ENCODE data around the gene COX14.

COX14 gene

DNA sequence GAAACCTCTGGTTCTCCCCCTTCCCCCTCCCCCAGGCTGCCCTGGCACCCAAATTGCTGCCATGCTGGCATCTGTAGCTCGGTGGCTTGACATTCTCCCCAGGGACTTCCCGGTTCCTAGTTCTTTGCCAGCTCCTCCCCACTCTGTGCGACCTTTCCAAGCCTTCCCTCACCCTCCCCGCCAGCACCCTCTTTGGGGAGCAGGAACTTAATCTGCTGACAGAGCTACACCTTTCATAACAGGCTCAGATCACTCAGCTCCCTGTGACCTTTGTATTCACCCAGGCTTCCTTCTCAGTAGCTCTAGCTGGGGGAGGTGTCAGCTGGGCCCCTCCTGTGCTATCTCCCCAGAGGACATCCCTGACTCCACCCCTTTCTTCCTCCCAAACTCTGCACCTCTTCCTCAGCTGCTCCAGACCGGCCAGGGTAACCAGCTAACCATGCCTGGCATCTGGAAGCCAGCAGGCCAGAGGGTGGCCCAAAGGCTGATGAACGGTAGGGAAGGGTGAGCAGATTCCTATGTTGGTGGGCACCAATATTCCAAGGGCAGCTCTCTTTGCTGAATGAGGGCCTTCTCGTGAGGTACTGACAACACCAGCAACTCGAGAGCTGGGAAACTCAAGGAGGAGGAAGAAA is 1.8 kb upstream of the COX14 start (continued):
- TF ChIP-seq TCF7L2 (IDR thresholded peaks at IDR 0.05; ENCODE audit: borderline replicate concordance, low read depth, low read length) (no peak), ZBTB48 (tag by site-specific recombination; IDR thresholded peaks at IDR 0.05) (no peak), ZNF335 (tag by site-specific recombination; conservative IDR thresholded peaks at IDR 0.05) (peak; percentile 13; the same call in 1 of the 2 replicates), ZIC2 (tag by site-specific recombination; IDR thresholded peaks at IDR 0.05) (0 out of 2 replicates have a peak, but pooled peaks have one; percentile 15), ZBTB21 (tag by site-specific recombination; IDR thresholded peaks at IDR 0.05) (no peak), ZNF670 (tag by site-specific recombination; IDR thresholded peaks at IDR 0.05; ENCODE audit: low read depth) (no peak), OSR2 (tag by site-specific recombination; IDR thresholded peaks at IDR 0.05) (peak; percentile 78), KLF1 (tag by site-specific recombination; IDR thresholded peaks at IDR 0.05) (no peak), ZNF510 (tag by site-specific recombination; IDR thresholded peaks at IDR 0.05; ENCODE audit: insufficient replicate concordance) (no peak), GLI4 (tag by site-specific recombination; IDR thresholded peaks at IDR 0.05) (no peak), ZNF600 (tag by site-specific recombination; IDR thresholded peaks at IDR 0.05) (peak; percentile 64; the same call in 1 of the 2 replicates), ZNF2 (tag by site-specific recombination; IDR thresholded peaks at IDR 0.05) (peak; percentile 93), SCRT2 (tag by site-specific recombination; IDR thresholded peaks at IDR 0.05) (no peak), ZNF426 (tag by site-specific recombination; IDR thresholded peaks at IDR 0.05) (no peak), ZNF223 (tag by site-specific recombination; IDR thresholded peaks at IDR 0.05) (no peak), ZNF768 (tag by site-specific recombination; IDR thresholded peaks at IDR 0.05) (no peak), ZNF610 (tag by site-specific recombination; IDR thresholded peaks at IDR 0.05; ENCODE audit: borderline replicate concordance) (no peak), ZNF302 (tag by site-specific recombination; IDR thresholded peaks at IDR 0.05; ENCODE audit: low read depth) (no peak), REPIN1 (tag by site-specific recombination; IDR thresholded peaks at IDR 0.05; ENCODE audit: low read depth) (no peak), ZNF596 (tag by site-specific recombination; IDR thresholded peaks at IDR 0.05) (no peak), ZNF423 (tag by site-specific recombination; IDR thresholded peaks at IDR 0.05) (no peak), ZBTB1 (tag by site-specific recombination; IDR thresholded peaks at IDR 0.05) (no peak), ZNF184 (tag by site-specific recombination; IDR thresholded peaks at IDR 0.05) (no peak), SCRT1 (tag by site-specific recombination; IDR thresholded peaks at IDR 0.05; ENCODE audit: borderline replicate concordance) (no peak), ZNF266 (tag by site-specific recombination; IDR thresholded peaks at IDR 0.05; ENCODE audit: low read depth) (no peak), ZNF19 (tag by site-specific recombination; IDR thresholded peaks at IDR 0.05; ENCODE audit: low read depth) (no peak), KLF16 (tag by site-specific recombination; IDR thresholded peaks at IDR 0.05) (no peak), ZNF561 (tag by site-specific recombination; IDR thresholded peaks at IDR 0.05; ENCODE audit: borderline replicate concordance) (no peak), ZNF221 (tag by site-specific recombination; IDR thresholded peaks at IDR 0.05; ENCODE audit: borderline replicate concordance) (no peak), ZXDB (tag by site-specific recombination; IDR thresholded peaks at IDR 0.05) (no peak)
- TF ChIP-seq, protein P1, sequence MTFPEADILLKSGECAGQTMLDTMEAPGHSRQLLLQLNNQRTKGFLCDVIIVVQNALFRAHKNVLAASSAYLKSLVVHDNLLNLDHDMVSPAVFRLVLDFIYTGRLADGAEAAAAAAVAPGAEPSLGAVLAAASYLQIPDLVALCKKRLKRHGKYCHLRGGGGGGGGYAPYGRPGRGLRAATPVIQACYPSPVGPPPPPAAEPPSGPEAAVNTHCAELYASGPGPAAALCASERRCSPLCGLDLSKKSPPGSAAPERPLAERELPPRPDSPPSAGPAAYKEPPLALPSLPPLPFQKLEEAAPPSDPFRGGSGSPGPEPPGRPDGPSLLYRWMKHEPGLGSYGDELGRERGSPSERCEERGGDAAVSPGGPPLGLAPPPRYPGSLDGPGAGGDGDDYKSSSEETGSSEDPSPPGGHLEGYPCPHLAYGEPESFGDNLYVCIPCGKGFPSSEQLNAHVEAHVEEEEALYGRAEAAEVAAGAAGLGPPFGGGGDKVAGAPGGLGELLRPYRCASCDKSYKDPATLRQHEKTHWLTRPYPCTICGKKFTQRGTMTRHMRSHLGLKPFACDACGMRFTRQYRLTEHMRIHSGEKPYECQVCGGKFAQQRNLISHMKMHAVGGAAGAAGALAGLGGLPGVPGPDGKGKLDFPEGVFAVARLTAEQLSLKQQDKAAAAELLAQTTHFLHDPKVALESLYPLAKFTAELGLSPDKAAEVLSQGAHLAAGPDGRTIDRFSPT (tag by site-specific recombination; IDR thresholded peaks at IDR 0.05): 0 out of 2 replicates have a peak, but pooled peaks have one; percentile 31
- TF ChIP-seq, protein P2, sequence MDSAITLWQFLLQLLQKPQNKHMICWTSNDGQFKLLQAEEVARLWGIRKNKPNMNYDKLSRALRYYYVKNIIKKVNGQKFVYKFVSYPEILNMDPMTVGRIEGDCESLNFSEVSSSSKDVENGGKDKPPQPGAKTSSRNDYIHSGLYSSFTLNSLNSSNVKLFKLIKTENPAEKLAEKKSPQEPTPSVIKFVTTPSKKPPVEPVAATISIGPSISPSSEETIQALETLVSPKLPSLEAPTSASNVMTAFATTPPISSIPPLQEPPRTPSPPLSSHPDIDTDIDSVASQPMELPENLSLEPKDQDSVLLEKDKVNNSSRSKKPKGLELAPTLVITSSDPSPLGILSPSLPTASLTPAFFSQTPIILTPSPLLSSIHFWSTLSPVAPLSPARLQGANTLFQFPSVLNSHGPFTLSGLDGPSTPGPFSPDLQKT (IDR thresholded peaks at IDR 0.05; ENCODE audit: borderline replicate concordance, low read depth, low read length): no peak
- TF ChIP-seq, protein P3, sequence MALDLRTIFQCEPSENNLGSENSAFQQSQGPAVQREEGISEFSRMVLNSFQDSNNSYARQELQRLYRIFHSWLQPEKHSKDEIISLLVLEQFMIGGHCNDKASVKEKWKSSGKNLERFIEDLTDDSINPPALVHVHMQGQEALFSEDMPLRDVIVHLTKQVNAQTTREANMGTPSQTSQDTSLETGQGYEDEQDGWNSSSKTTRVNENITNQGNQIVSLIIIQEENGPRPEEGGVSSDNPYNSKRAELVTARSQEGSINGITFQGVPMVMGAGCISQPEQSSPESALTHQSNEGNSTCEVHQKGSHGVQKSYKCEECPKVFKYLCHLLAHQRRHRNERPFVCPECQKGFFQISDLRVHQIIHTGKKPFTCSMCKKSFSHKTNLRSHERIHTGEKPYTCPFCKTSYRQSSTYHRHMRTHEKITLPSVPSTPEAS (tag by site-specific recombination; IDR thresholded peaks at IDR 0.05): no peak
- TF ChIP-seq, protein P4, sequence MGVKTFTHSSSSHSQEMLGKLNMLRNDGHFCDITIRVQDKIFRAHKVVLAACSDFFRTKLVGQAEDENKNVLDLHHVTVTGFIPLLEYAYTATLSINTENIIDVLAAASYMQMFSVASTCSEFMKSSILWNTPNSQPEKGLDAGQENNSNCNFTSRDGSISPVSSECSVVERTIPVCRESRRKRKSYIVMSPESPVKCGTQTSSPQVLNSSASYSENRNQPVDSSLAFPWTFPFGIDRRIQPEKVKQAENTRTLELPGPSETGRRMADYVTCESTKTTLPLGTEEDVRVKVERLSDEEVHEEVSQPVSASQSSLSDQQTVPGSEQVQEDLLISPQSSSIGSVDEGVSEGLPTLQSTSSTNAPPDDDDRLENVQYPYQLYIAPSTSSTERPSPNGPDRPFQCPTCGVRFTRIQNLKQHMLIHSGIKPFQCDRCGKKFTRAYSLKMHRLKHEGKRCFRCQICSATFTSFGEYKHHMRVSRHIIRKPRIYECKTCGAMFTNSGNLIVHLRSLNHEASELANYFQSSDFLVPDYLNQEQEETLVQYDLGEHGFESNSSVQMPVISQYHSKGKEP (tag by site-specific recombination; IDR thresholded peaks at IDR 0.05): no peak
- TF ChIP-seq, protein P5, sequence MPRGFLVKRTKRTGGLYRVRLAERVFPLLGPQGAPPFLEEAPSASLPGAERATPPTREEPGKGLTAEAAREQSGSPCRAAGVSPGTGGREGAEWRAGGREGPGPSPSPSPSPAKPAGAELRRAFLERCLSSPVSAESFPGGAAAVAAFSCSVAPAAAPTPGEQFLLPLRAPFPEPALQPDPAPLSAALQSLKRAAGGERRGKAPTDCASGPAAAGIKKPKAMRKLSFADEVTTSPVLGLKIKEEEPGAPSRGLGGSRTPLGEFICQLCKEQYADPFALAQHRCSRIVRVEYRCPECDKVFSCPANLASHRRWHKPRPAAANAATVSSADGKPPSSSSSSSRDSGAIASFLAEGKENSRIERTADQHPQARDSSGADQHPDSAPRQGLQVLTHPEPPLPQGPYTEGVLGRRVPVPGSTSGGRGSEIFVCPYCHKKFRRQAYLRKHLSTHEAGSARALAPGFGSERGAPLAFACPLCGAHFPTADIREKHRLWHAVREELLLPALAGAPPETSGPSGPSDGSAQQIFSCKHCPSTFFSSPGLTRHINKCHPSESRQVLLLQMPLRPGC (tag by site-specific recombination; IDR thresholded peaks at IDR 0.05): no peak

Data from HEK293 (cell line).